OCI-LY3 (cell line): ENCODE measurements around the gene NTNG1.
"Not testable (repeated sequence)": the region's sequence is repeated elsewhere in the genome, so short reads cannot be mapped to it uniquely, and the experiment has no call there.

Source experiments
- H2AFZ ChIP-seq: fragments of 200-600, 300-600 bp; shearing (Covaris generic); 2 replicates; pipeline ENCODE4 v1.6.0; 2014; ENCODE audit warnings: antibody characterized with exemption, low read depth, low read length
- H3K27ac ChIP-seq: fragments of 200-600, 300-600 bp; sonication (generic); 2 replicates; pipeline ENCODE4 v1.5.1; 2014; ENCODE audit warnings: mild to moderate bottlenecking, low read length, moderate library complexity, mixed read lengths
- H3K27me3 ChIP-seq: fragments of 200-600, 300-600 bp; sonication (generic); 2 replicates; pipeline ENCODE4 v1.6.1; 2014; ENCODE audit warnings: low read depth, low read length, mixed read lengths
- H3K36me3 ChIP-seq: fragments of 200-600, 300-600 bp; sonication (generic); replicated peaks from 2 replicates; pipeline ENCODE3; 2014; ENCODE audit warnings: low read depth, low read length, mixed read lengths
- H3K4me1 ChIP-seq: fragments of 300-600, 200-600 bp; sonication (generic); 2 replicates; pipeline ENCODE4 v1.6.1; 2014; ENCODE audit warnings: low read length, mixed read lengths
- H3K4me2 ChIP-seq: fragments of 200-600, 300-600 bp; sonication (generic); 2 replicates; pipeline ENCODE4 v1.6.1; 2014; ENCODE audit warnings: low read length, mixed read lengths
- H3K4me3 ChIP-seq: fragments of 300-600, 200-600 bp; sonication (generic); 2 replicates; pipeline ENCODE4 v1.5.1; 2014; ENCODE audit warnings: antibody characterized with exemption, mild to moderate bottlenecking, low read length, moderate library complexity
- H3K79me2 ChIP-seq: fragments of 300-600, 200-600 bp; shearing (Covaris generic); 2 replicates; pipeline ENCODE4 v1.6.1; 2014; ENCODE audit warnings: mild to moderate bottlenecking, low read length, mixed read lengths
- H3K9ac ChIP-seq: fragments of 300-600, 200-600 bp; shearing (Covaris generic); 2 replicates; pipeline ENCODE4 v1.6.0; 2014; ENCODE audit warnings: mild to moderate bottlenecking, low read length, moderate library complexity
- H3K9me3 ChIP-seq: fragments of 200-600, 300-600 bp; shearing (Covaris generic); 2 replicates; pipeline ENCODE4 v1.6.1; 2014; ENCODE audit warnings: low read length, mixed read lengths; ENCODE audit not compliant: insufficient read depth
- H4K20me1 ChIP-seq: fragments of 200-600, 300-600 bp; sonication (generic); 2 replicates; pipeline ENCODE4 v1.6.1; 2016; ENCODE audit warnings: low read length, mixed read lengths; ENCODE audit not compliant: insufficient read depth
- CTCF ChIP-seq: fragments of 200-600, 300-600 bp; sonication (generic); IDR thresholded peaks from 2 replicates; pipeline ENCODE4 v1.5.1; 2014; ENCODE audit warnings: antibody characterized with exemption, low read length, low read depth
- EZH2phosphoT487 ChIP-seq: fragments of 200-600 bp; shearing (Covaris generic); IDR thresholded peaks from 2 replicates; pipeline ENCODE4 v1.6.1; 2018; ENCODE audit warnings: antibody characterized with exemption, mixed run types, low read depth

NTNG1 gene

GRCh38 chr1:107158496-107158895 is 17.7 kb downstream of the NTNG1 start:
- Histone ChIP-seq H3K36me3 (peaks cover 3% of the 10 kb centered on the region), H4K20me1 (peaks cover 61% of the 10 kb centered on the region), H3K9ac (no peak overlapping the region), H3K4me3 (no peak overlapping the region), H3K4me1 (no peaks in the 10 kb centered on the region), H3K9me3 (no peaks in the 10 kb centered on the region), H3K79me2 (peaks cover 72% of the 10 kb centered on the region), H3K4me2 (no peak overlapping the region), H3K27me3 (no peaks in the 10 kb centered on the region), H2AFZ (no peak overlapping the region), H3K27ac (no peak overlapping the region)
- no peak for TF ChIP-seq EZH2phosphoT487
- no peak for TF ChIP-seq CTCF

GRCh38 chr1:107158991-107159390 is 18.2 kb downstream of the NTNG1 start:
- Histone ChIP-seq H3K27ac (no peak overlapping the region), H3K9ac (no peak overlapping the region), H3K4me1 (no peaks in the 10 kb centered on the region), H3K4me3 (no peak overlapping the region), H2AFZ (no peak overlapping the region), H3K36me3 (peaks cover 8% of the 10 kb centered on the region), H4K20me1 (peaks cover 56% of the 10 kb centered on the region), H3K27me3 (no peaks in the 10 kb centered on the region), H3K9me3 (0 out of 2 replicates have a peak, but pooled peaks cover 4% of the 10 kb centered on the region), H3K79me2 (peaks cover 72% of the 10 kb centered on the region), H3K4me2 (no peak overlapping the region)
- TF ChIP-seq CTCF: no peak
- TF ChIP-seq EZH2phosphoT487: no peak

GRCh38 chr1:107162745-107163144 is 21.9 kb downstream of the NTNG1 start:
- peaks cover 57% of the 10 kb centered on the region for H3K79me2 ChIP-seq
- no peak for TF ChIP-seq EZH2phosphoT487
- TF ChIP-seq CTCF: no peak
- no peak overlapping the region for H3K4me2 ChIP-seq
- H3K4me1 ChIP-seq: no peaks in the 10 kb centered on the region
- H3K9ac ChIP-seq: no peak overlapping the region
- peaks cover 45% of the 10 kb centered on the region for H4K20me1 ChIP-seq
- H3K4me3 ChIP-seq: no peak overlapping the region
- H3K27ac ChIP-seq: no peak overlapping the region
- 0 out of 2 replicates have a peak, but pooled peaks cover 9% of the 10 kb centered on the region for H3K9me3 ChIP-seq
- H3K27me3 ChIP-seq: no peaks in the 10 kb centered on the region
- peaks cover 19% of the 10 kb centered on the region for H3K36me3 ChIP-seq
- no peak overlapping the region for H2AFZ ChIP-seq

- not testable (repeated sequence) for H3K4me2 ChIP-seq, H3K4me3 ChIP-seq, H3K9ac ChIP-seq, H2AFZ ChIP-seq, H3K4me1 ChIP-seq, H3K27ac ChIP-seq, H3K9me3 ChIP-seq, H3K27me3 ChIP-seq
- H3K79me2 ChIP-seq: peaks cover 39% of the 10 kb centered on the region
- peaks cover 19% of the 10 kb centered on the region for H3K36me3 ChIP-seq
- H4K20me1 ChIP-seq: peaks cover 33% of the 10 kb centered on the region; the same call in 1 of the 2 replicates
Measured at GRCh38 chr1:107164901-107165300, 24.1 kb downstream of the NTNG1 start.

GRCh38 chr1:107169615-107170014 is 28.8 kb downstream of the NTNG1 start:
- Histone ChIP-seq H2AFZ (no peak overlapping the region), H3K4me1 (peaks cover 7% of the 10 kb centered on the region; the same call in 1 of the 2 replicates), H3K9me3 (no peaks in the 10 kb centered on the region), H3K4me2 (no peak overlapping the region), H3K27ac (no peak overlapping the region), H3K79me2 (peaks cover 30% of the 10 kb centered on the region), H3K27me3 (no peaks in the 10 kb centered on the region), H3K36me3 (peaks cover 4% of the 10 kb centered on the region), H3K4me3 (no peak overlapping the region), H4K20me1 (peaks cover 51% of the 10 kb centered on the region), H3K9ac (no peak overlapping the region)
- TF ChIP-seq EZH2phosphoT487 (no peak), CTCF (no peak)
